Tibial artery (tissue), 4 donors: ENCODE measurements around the gene GALNT16.
"Not testable (repeated sequence)": the region's sequence is repeated elsewhere in the genome, so short reads cannot be mapped to it uniquely, and the experiment has no call there.

Experiments
- DNase-seq, 2 donors: peaks; one replicate each; pipeline ENCODE4 v3.0.0-alpha.2; 2019
- H3K27ac ChIP-seq, 2 donors: fragments of 200-600 bp; sonication (generic) in 1 of 2; 1 replicate in 1 of 2; 2 replicates in 1 of 2; pipeline ENCODE4 v1.5.1; 2018 to 2019; ENCODE audit warnings: mild to moderate bottlenecking in 1 of 2
- H3K27me3 ChIP-seq, 2 donors: fragments of 200-600 bp; sonication (generic) in 1 of 2; one replicate each; pipeline versions ENCODE4 v1.5.1 to v1.6.0; 2016 to 2019
- H3K36me3 ChIP-seq, 3 donors: fragments of 200-600 bp; sonication (generic) in 2 of 3; one replicate each; pipeline ENCODE4 v1.5.1; 2016 to 2019; ENCODE audit warnings: mild to moderate bottlenecking in 2 of 3
- H3K4me1 ChIP-seq, 4 donors: fragments of 200-600 bp; sonication (generic) in 2 of 4; 1 replicate in 3 of 4; 2 replicates in 1 of 4; pipeline ENCODE4 v1.5.1; 2016 to 2019
- H3K4me3 ChIP-seq, 2 donors: fragments of 200-600 bp; sonication (generic) in 1 of 2; 1 replicate in 1 of 2; 2 replicates in 1 of 2; pipeline ENCODE4 v1.5.1; 2018 to 2019; ENCODE audit warnings: mild to moderate bottlenecking in 2 of 2
- H3K9me3 ChIP-seq, 3 donors: fragments of 200-600 bp; sonication (generic) in 1 of 3; one replicate each; pipeline ENCODE4 v1.5.1; 2016 to 2019
- intact Hi-C: fragments of 100-400 bp; cut with DNase I; formaldehyde crosslinking; loops from one replicate; pipeline ENCODE4 v1.15.0; 2023; ENCODE audit warnings: low total_unique reads
- TF ChIP-seq, protein P1 (sequence below), 2 experiments: fragments of 200-600 bp in 1 of 2; fragments of 450-650 bp in 1 of 2; IDR thresholded peaks; one replicate each; pipeline ENCODE4 v1.5.1; 2017 to 2019; ENCODE audit warnings: antibody characterized with exemption in 2 of 2, mild to moderate bottlenecking in 1 of 2, moderate library complexity in 1 of 2

Gene GALNT16

DNA sequence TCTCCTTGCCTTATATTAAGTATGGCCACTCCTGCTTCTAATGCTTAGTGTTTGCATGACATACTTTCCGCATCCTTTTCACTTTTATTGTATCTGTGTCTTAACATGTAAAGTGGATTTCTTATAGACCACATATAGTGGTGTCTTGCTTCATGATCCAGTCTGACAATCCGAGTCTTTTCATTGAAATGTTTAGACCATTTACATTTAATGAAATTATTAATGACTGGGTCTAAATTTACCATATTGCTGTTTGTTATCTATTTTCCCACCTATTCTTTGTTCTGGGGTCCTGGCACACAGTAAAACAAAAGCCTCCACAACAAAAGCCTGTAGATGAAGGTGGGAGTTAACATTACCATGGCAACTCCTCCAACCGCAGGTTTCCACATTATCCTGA is 115.2 kb downstream of the GALNT16 start:
- no peaks in the 10 kb centered on the region for H3K4me1 ChIP-seq
- no peak for DNase-seq
- no peaks in the 10 kb centered on the region for H3K9me3 ChIP-seq
- no peaks in the 10 kb centered on the region for H3K27me3 ChIP-seq
- H3K4me3 ChIP-seq = no peak overlapping the region
- peaks cover 31 to 41% (median 37%) of the 10 kb centered on the region in 3 donors for H3K36me3 ChIP-seq
- no peak overlapping the region for H3K27ac ChIP-seq
- intact Hi-C loops = no loop called here
- TF ChIP-seq, protein P1, sequence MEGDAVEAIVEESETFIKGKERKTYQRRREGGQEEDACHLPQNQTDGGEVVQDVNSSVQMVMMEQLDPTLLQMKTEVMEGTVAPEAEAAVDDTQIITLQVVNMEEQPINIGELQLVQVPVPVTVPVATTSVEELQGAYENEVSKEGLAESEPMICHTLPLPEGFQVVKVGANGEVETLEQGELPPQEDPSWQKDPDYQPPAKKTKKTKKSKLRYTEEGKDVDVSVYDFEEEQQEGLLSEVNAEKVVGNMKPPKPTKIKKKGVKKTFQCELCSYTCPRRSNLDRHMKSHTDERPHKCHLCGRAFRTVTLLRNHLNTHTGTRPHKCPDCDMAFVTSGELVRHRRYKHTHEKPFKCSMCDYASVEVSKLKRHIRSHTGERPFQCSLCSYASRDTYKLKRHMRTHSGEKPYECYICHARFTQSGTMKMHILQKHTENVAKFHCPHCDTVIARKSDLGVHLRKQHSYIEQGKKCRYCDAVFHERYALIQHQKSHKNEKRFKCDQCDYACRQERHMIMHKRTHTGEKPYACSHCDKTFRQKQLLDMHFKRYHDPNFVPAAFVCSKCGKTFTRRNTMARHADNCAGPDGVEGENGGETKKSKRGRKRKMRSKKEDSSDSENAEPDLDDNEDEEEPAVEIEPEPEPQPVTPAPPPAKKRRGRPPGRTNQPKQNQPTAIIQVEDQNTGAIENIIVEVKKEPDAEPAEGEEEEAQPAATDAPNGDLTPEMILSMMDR (IDR thresholded peaks at IDR 0.05) = no peak

DNA sequence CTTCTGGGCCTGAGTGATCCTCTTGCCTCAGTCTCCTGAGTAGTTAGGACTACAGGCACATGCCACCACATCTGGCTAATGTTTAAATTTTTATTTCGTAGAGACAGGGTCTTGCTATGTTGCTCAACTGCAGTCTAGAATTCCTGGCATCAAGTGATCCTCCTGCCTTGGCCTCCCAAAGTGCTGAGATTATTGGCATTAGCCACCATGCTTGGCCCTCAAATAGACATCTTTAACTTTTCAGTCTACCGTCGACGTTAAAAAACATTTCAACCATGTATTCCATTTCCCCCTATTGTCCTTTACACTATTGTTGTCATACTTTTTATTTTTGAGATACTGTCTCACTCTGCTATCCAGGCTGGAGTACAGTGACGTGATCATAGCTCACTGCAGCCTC is 115.8 kb downstream of the GALNT16 start:
- DNase-seq = no peak
- peaks cover 34 to 43% (median 42%) of the 10 kb centered on the region in 3 donors for H3K36me3 ChIP-seq
- H3K9me3 ChIP-seq = no peaks in the 10 kb centered on the region
- intact Hi-C loops = no loop called here
- H3K27ac ChIP-seq = no peak overlapping the region
- peaks cover 0 to under 1% (median under 1%) of the 10 kb centered on the region in 4 donors for H3K4me1 ChIP-seq
- H3K27me3 ChIP-seq = no peaks in the 10 kb centered on the region
- H3K4me3 ChIP-seq = no peak overlapping the region
- TF ChIP-seq, protein P1 (IDR thresholded peaks at IDR 0.05) = no peak

DNA sequence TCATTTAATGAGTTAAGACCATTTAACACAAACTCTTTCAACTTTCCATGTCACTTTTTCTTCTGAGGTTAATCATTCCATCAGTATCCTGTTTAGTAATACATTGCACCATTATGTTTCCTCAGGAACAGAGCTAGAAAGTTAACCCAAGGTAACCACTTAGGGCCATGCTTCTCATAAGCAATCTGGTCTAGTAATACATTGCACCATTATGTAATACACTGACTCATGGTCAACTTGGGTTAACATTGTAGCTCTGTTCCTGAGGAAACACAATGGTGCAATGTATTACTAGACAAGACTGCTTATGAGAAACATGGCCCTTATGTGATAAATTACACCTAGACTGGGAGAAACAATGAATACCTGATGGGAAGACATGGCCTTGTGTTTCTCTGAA is 116.5 kb downstream of the GALNT16 start:
- H3K4me1 ChIP-seq = peaks cover 0 to 5% (median 2%) of the 10 kb centered on the region in 4 donors
- peaks cover 34 to 47% (median 43%) of the 10 kb centered on the region in 3 donors for H3K36me3 ChIP-seq
- intact Hi-C loops = no loop called here
- DNase-seq = no peak
- no peaks in the 10 kb centered on the region for H3K9me3 ChIP-seq
- H3K4me3 ChIP-seq = no peak overlapping the region
- H3K27me3 ChIP-seq = no peaks in the 10 kb centered on the region
- TF ChIP-seq, protein P1 (IDR thresholded peaks at IDR 0.05) = no peak
- no peak overlapping the region for H3K27ac ChIP-seq

DNA sequence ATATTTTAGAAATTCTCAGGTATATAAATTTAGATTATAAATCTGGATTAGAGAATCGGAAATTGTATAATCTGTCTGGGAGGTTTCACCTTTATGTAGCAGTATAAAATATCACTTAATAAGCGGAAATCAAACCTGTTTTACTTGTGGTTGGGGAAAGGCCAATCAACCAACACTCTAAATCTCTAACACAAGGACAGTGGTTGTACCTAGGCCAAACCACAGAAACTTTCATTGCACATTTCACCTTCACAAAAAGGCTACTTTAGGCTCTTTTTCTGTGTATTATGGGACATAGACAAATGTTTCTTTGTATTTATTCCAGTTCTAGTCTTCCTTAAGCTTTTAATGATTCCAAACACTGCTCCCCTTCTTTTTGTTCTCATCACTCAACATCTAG is 118.3 kb downstream of the GALNT16 start:
- Histone ChIP-seq H3K36me3 (peaks cover 34 to 52% (median 43%) of the 10 kb centered on the region in 3 donors), H3K27ac (no peak overlapping the region), H3K27me3 (no peaks in the 10 kb centered on the region), H3K4me1 (peaks cover 0 to 5% (median 2%) of the 10 kb centered on the region in 4 donors), H3K4me3 (no peak overlapping the region), H3K9me3 (no peaks in the 10 kb centered on the region)
- TF ChIP-seq, protein P1 (IDR thresholded peaks at IDR 0.05) = no peak
- intact Hi-C loops = no loop called here
- DNase-seq = no peak

DNA sequence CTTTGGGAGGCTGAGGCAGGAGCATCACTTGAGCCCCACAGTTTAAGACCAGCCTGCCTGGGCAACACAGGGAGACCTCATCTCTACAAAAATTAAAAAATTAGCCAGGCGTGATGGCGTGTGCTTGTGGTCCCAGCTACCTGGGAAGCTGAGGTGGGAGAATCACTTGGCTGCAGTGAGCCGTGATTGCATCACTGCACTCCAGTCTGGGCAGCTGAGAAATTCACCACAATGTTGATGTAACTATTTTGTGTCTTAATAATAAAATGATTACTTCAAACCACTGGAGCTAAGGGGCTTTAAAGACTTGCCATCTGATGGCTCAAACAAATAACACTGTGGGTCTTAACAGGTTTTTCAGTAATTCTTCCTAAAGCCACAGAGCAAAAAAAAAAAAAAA is 127.4 kb downstream of the GALNT16 start:
- H3K27ac ChIP-seq = no peak overlapping the region
- intact Hi-C loops = no loop called here
- no peaks in the 10 kb centered on the region for H3K27me3 ChIP-seq
- no peaks in the 10 kb centered on the region for H3K9me3 ChIP-seq
- no peak overlapping the region for H3K4me3 ChIP-seq
- DNase-seq = no peak
- H3K4me1 ChIP-seq = peaks cover 0 to 16% (median 3%) of the 10 kb centered on the region in 4 donors
- TF ChIP-seq, protein P1 (IDR thresholded peaks at IDR 0.05) = no peak
- H3K36me3 ChIP-seq = peaks cover 32 to 53% (median 34%) of the 10 kb centered on the region in 3 donors

DNA sequence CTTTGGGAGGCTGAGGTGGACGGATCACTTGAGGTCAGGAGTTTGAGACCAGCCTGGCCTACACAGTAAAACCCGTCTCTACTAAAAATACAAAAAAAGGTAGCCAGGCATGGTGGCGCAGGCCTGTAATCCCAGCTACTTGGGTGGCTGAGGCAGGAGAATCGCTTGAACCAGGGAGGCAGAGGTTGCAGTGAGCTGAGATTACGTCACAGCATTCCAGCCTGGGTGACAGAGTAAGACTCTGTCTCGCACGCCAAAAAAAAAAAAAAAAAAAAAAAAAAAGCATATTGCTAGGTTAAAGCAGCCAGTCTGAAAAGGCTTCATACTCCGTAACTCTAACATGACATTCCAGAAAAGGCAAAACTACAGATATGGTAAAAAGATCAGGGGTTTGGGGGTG is 131.4 kb downstream of the GALNT16 start:
- peaks cover 53 to 77% (median 56%) of the 10 kb centered on the region in 3 donors for H3K36me3 ChIP-seq
- not testable (repeated sequence) for H3K4me3 ChIP-seq

More for the DNA sequence above, 131.4 kb downstream of the GALNT16 start:
- DNase-seq, H3K9me3 ChIP-seq, H3K27me3 ChIP-seq, intact Hi-C loops: not testable (repeated sequence)
- Histone ChIP-seq H3K4me1 (peaks cover 0 to 29% (median 10%) of the 10 kb centered on the region in 4 donors), H3K27ac (peak overlapping the region in 1 of 2 donors; percentile 36)
